HepG2 (cell line): Measurements from ENCODE around the gene COL18A1. TPM values are rescaled to one million over a fixed set of nuclear protein-coding genes. Genes with fewer than 3 reads are reported as not detected.

Experiments
- ATAC-seq: fragments of 200-7000 bp; cut with Tn5 transposase; 3 replicates; pipeline ENCODE4 v1.9.1; 2020; ENCODE audit warnings: mild to moderate bottlenecking, moderate library complexity
- BruUV-seq: library from RNA; stranded (reverse); fragments of 400-500 nt; replicated peaks from 2 replicates; lab custom pipeline; 2021; lab: Mats Ljungman, UMichigan
- CTCF ChIA-PET: fragments of 300-600 bp; formaldehyde crosslinking; extraction: SDS; loops from one replicate; lab custom pipeline; 2021; ENCODE audit warnings: low total read pairs, inconsistent platforms, low intra/inter-chr PET ratio; lab: Yijun Ruan, JAX
- POLR2A ChIA-PET: fragments of 350-600 bp; sonication (Branson Sonifier 250); formaldehyde crosslinking; loops from one replicate; lab custom pipeline; 2020; ENCODE audit warnings: antibody characterized with exemption, inconsistent platforms; lab: Yijun Ruan, JAX
- DNase-seq: peaks from one replicate; pipeline ENCODE4 v3.0.0-alpha.2; 2015; ENCODE audit warnings: low spot score
- FAIRE-seq: peaks from 3 replicates; lab custom pipeline; 2011; peaks lifted over from hg19 to GRCh38; lab: Jason Lieb, UNC
- H2AFZ ChIP-seq: one replicate; pipeline ENCODE4 v1.6.1; 2011; ENCODE audit warnings: low read length, inconsistent platforms
- H3K27ac ChIP-seq: fragments of 300-600 bp; 3 replicates; pipeline ENCODE4 v1.8.0; 2011; ENCODE audit warnings: mixed run types, mild to moderate bottlenecking, mixed read lengths, low read length, inconsistent platforms; ENCODE audit not compliant: insufficient read depth; ENCODE audit errors: extremely low read length
- H3K27me3 ChIP-seq, 2 experiments: fragments of 200-600 bp in 1 of 2; 2 replicates in 1 of 2; 3 replicates in 1 of 2; pipeline versions ENCODE4 v1.6.0 to v1.8.0; 2011; ENCODE audit warnings: low read length in 2 of 2, mild to moderate bottlenecking in 2 of 2, moderate library complexity in 2 of 2, inconsistent platforms in 1 of 2; ENCODE audit not compliant: insufficient read depth in 2 of 2, control insufficient read depth in 1 of 2
- H3K36me3 ChIP-seq, 2 experiments: fragments of 200-600 bp in 1 of 2; replicated peaks in 1 of 2; 2 replicates in 1 of 2; 3 replicates in 1 of 2; pipeline versions ENCODE4 v1.5.1 to v1.8.0; 2011; ENCODE audit warnings: low read length in 2 of 2, inconsistent platforms in 1 of 2; ENCODE audit not compliant: insufficient read depth in 2 of 2, control insufficient read depth in 1 of 2
- H3K4me1 ChIP-seq: 2 replicates; pipeline ENCODE4 v1.5.1; 2012; ENCODE audit warnings: low read length, inconsistent platforms; ENCODE audit not compliant: insufficient read depth
- H3K4me2 ChIP-seq: 2 replicates; pipeline ENCODE4 v1.6.0; 2011; ENCODE audit warnings: low read depth, low read length, inconsistent platforms
- H3K4me3 ChIP-seq, 3 experiments: fragments of 200-600 bp in 1 of 3; sonication (generic), shearing (Covaris generic) in 1 of 3; replicated peaks in 1 of 3; 2 replicates each; pipeline ENCODE4 v1.5.1; 2011 to 2016; ENCODE audit warnings: low read length in 3 of 3, inconsistent platforms in 2 of 3, low read depth in 2 of 3, mild to moderate bottlenecking in 2 of 3, control low read depth in 1 of 3, mixed read lengths in 1 of 3; ENCODE audit not compliant: insufficient read depth in 1 of 3
- H3K79me2 ChIP-seq: one replicate; pipeline ENCODE4 v1.6.1; 2011; ENCODE audit warnings: low read length, inconsistent platforms; ENCODE audit not compliant: insufficient read depth
- H3K9ac ChIP-seq: 2 replicates; pipeline ENCODE4 v1.6.0; 2011; ENCODE audit warnings: mild to moderate bottlenecking, low read depth, low read length, inconsistent platforms; ENCODE audit not compliant: insufficient read depth
- H3K9me3 ChIP-seq: 2 replicates; pipeline ENCODE4 v1.5.1; 2012; ENCODE audit warnings: mild to moderate bottlenecking, low read length
- H4K20me1 ChIP-seq: 2 replicates; pipeline ENCODE4 v1.6.0; 2011; ENCODE audit warnings: inconsistent platforms, mild to moderate bottlenecking, low read length, moderate library complexity; ENCODE audit not compliant: insufficient read depth
- HDAC2 ChIP-seq: sonication (generic); formaldehyde crosslinking; IDR thresholded peaks from 2 replicates; pipeline ENCODE4 v1.4.0; 2020; ENCODE audit warnings: missing genetic modification reagents
- REPIN1 ChIP-seq: sonication (generic); formaldehyde crosslinking; IDR thresholded peaks from 2 replicates; pipeline ENCODE4 v1.8.0; 2022; ENCODE audit warnings: missing genetic modification reagents, low read depth, mild to moderate bottlenecking, borderline replicate concordance
- SPEN ChIP-seq: sonication (generic); formaldehyde crosslinking; IDR thresholded peaks from 2 replicates; pipeline ENCODE4 v1.5.1; 2020; ENCODE audit warnings: low read depth, mild to moderate bottlenecking, missing genetic modification reagents
- TCF7 ChIP-seq: sonication (generic); IDR thresholded peaks from 2 replicates; pipeline ENCODE4 v1.6.1; 2016; ENCODE audit warnings: antibody characterized with exemption, low read depth
- ZMYM4 ChIP-seq: sonication (generic); formaldehyde crosslinking; IDR thresholded peaks from 2 replicates; pipeline ENCODE4 v1.8.1; 2023; ENCODE audit warnings: mild to moderate bottlenecking, missing genetic modification reagents
- ZNF232 ChIP-seq: sonication (generic); formaldehyde crosslinking; IDR thresholded peaks from 2 replicates; pipeline ENCODE4 v1.4.0; 2020; ENCODE audit warnings: missing genetic modification reagents, borderline replicate concordance
- ZNF33A ChIP-seq: sonication (generic); formaldehyde crosslinking; IDR thresholded peaks from 2 replicates; pipeline ENCODE4 v1.5.1; 2020; ENCODE audit warnings: missing genetic modification reagents, mild to moderate bottlenecking, moderate library complexity, borderline replicate concordance
- ZNF446 ChIP-seq: sonication (generic); formaldehyde crosslinking; IDR thresholded peaks from 2 replicates; pipeline ENCODE4 v1.5.0; 2020; ENCODE audit warnings: mild to moderate bottlenecking, missing genetic modification reagents
- ZNF720 ChIP-seq: sonication (generic); formaldehyde crosslinking; IDR thresholded peaks from 2 replicates; pipeline ENCODE4 v1.4.0; 2020; ENCODE audit warnings: missing genetic modification reagents
- WGBS: methylation state at CpG from one replicate; pipeline ENCODE4 v1.1.6; 2017; ENCODE audit warnings: low lambda C conversion rate; 5-methylcytosine and 5-hydroxymethylcytosine counted together
- in situ Hi-C: cut with HindIII; loops from 2 replicates; pipeline ENCODE4 v1.10.0; 2017; ENCODE audit warnings: low pct_unique_long_range_greater_than_20kb; ENCODE audit not compliant: extremely low pct_ligation_motif_present
- intact Hi-C: fragments of 100-400 bp; cut with micrococcal nuclease; formaldehyde crosslinking; loops from one replicate; pipeline ENCODE4 v1.10.0; 2022; ENCODE audit not compliant: unreplicated experiment
- polyA plus RNA-seq, 8 experiments: library from polyadenylated mRNA; depleted of rRNA in 3 of 8; stranded (reverse) in 7 of 8; unstranded in 1 of 8; fragments of >200 nt; fragmentation: Illumina TruSeq in 4 of 8; extraction: Trizol in 4 of 8; gene quantifications; 2 replicates each; pipeline versions ENCODE4 v1.2.1 to v1.2.3, GENCODE V29; 2011 to 2016; ENCODE audit warnings: low read depth in 4 of 8, missing spikeins in 1 of 8, mixed read lengths in 1 of 8; ENCODE audit not compliant: insufficient read depth in 1 of 8
- total RNA-seq, 5 experiments: library from RNA; depleted of rRNA; stranded (reverse); fragments of >200 nt; fragmentation: Illumina TruSeq; extraction: Trizol; gene quantifications; 2 replicates each; pipeline ENCODE4 v1.2.3, GENCODE V29; 2016; ENCODE audit warnings: low read depth in 1 of 5
- TF ChIP-seq, protein P1 (sequence below): sonication (generic); formaldehyde crosslinking; IDR thresholded peaks from 2 replicates; pipeline ENCODE4 v1.5.0; 2020; ENCODE audit warnings: missing genetic modification reagents
- TF ChIP-seq, protein P2 (sequence below): sonication (generic); formaldehyde crosslinking; IDR thresholded peaks from 2 replicates; pipeline ENCODE4 v1.5.1; 2020; ENCODE audit warnings: missing genetic modification reagents, mild to moderate bottlenecking, borderline replicate concordance

Gene COL18A1
- total and polyA plus RNA-seq, 2 of the 13 experiments (the other 11 are each of a cell fraction or from before 2014, with no cell fraction given) = 79.0 to 102 TPM

DNA sequence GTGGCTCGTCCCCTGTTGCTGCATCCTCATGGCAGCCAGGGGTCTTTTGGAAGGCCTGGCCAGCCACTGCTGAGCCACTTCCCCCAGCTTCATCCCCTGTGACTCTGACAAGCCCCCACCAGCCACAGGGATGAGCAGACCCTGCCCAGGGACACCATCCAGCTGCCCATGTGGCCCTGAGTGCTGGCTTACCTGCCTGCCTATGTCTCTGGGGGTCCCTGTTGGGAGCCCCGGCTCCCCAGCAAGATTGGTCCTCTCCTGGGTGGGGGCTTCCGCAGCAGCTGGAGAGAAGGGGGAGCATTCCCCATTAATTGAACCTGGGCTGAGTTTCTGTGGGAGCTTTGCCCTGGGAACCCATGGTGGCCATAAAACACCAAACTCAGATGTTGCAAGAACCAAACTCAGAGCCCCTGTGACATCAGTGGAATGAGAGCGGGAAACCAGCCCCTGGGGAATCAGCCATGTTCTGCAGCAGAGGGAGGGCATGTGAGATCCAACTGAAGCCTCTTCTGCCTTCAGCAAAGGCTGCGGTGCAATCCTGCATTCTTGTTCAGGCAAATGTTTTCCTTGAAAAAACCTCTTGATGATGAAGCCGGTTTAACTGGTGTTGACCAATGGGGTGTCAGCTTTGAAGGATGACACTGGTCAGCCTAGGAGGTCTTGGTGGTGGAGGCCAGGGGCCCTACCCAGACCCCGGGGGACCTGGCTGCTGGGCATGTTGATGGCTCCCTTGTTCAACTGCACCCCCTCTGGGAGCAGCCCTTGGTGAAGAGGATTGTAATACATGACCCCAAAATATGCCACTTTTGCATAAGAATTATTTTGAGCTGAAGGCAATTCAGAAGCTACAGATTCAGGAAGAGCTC, 28.3 kb upstream of the COL18A1 start:
- 59% methylated on average over 4 of the region's 7 CpGs for WGBS
- Histone ChIP-seq H3K4me1 (peaks cover 45% of the 10 kb centered on the region), H3K9ac (no peak overlapping the region), H3K36me3 (no peaks in the 10 kb centered on the region), H3K9me3 (peaks cover 11% of the 10 kb centered on the region; the same call in 1 of the 2 replicates), H3K27ac (no peak overlapping the region), H4K20me1 (no peaks in the 10 kb centered on the region), H3K4me3 (no peak overlapping the region), H3K4me2 (no peak overlapping the region), H3K79me2 (no peaks in the 10 kb centered on the region), H3K27me3 (peaks cover 2 to 20% of the 10 kb centered on the region in 2 experiments; a peak in 4 of 5 replicates), H2AFZ (no peak overlapping the region)
- CTCF ChIA-PET = no interaction called here
- FAIRE-seq (no peak), DNase-seq (no peak), ATAC-seq (no peak)
- intact Hi-C loops = no loop called here
- TF ChIP-seq ZMYM4 = no peak
- no TSS peak for BruUV-seq
- POLR2A ChIA-PET = interaction anchor here (0.9 kb wide), 1 partner anchor 10 kb away, joined by 3 read pairs; no protein-coding TSS in a partner anchor
- in situ Hi-C loops = no loop called here

DNA sequence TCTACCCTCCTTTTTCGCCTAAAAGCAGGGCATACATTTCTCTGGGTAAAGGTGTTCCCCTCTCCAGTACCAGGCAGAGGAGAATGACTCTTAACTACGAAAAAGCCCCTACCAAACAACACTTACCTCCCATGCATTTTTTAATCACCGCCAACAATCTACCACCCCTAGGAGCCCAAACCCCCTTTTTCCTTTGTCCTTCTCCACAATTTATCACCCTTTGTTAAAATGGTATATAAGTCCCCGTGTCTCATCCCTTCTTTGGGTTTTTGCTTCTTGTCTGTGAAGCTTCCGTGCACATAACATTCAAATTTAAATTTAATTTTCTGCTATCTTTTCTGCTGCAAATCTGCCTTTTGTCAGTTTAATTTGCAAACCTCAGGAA, 27.6 kb upstream of the COL18A1 start:
- intact Hi-C loops = no loop called here
- Histone ChIP-seq H3K36me3 (no peaks in the 10 kb centered on the region), H3K9ac (no peak overlapping the region), H4K20me1 (no peaks in the 10 kb centered on the region), H3K27me3 (peaks cover 2 to 24% of the 10 kb centered on the region in 2 experiments; a peak in 4 of 5 replicates), H3K27ac (no peak overlapping the region), H3K4me2 (no peak overlapping the region), H3K4me1 (peaks cover 45% of the 10 kb centered on the region), H2AFZ (no peak overlapping the region), H3K4me3 (no peak overlapping the region), H3K79me2 (no peaks in the 10 kb centered on the region), H3K9me3 (peaks cover 11% of the 10 kb centered on the region; the same call in 1 of the 2 replicates)
- FAIRE-seq (no peak), ATAC-seq (no peak), DNase-seq (no peak)
- ChIA-PET POLR2A (no interaction called here), CTCF (no interaction called here)
- no TSS peak for BruUV-seq
- 69% methylated on average over 5 of the region's 5 CpGs for WGBS
- in situ Hi-C loops = no loop called here
- TF ChIP-seq TCF7 (no peak), SPEN (CRISPR knock-in tag) (no peak), ZNF232 (no peak), HDAC2 (CRISPR knock-in tag) (no peak), ZNF33A (CRISPR knock-in tag) (no peak), REPIN1 (CRISPR knock-in tag) (no peak), ZNF446 (CRISPR knock-in tag) (no peak), ZNF720 (CRISPR knock-in tag) (no peak)
- TF ChIP-seq, protein P1, sequence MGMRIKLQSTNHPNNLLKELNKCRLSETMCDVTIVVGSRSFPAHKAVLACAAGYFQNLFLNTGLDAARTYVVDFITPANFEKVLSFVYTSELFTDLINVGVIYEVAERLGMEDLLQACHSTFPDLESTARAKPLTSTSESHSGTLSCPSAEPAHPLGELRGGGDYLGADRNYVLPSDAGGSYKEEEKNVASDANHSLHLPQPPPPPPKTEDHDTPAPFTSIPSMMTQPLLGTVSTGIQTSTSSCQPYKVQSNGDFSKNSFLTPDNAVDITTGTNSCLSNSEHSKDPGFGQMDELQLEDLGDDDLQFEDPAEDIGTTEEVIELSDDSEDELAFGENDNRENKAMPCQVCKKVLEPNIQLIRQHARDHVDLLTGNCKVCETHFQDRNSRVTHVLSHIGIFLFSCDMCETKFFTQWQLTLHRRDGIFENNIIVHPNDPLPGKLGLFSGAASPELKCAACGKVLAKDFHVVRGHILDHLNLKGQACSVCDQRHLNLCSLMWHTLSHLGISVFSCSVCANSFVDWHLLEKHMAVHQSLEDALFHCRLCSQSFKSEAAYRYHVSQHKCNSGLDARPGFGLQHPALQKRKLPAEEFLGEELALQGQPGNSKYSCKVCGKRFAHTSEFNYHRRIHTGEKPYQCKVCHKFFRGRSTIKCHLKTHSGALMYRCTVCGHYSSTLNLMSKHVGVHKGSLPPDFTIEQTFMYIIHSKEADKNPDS (CRISPR knock-in tag) = no peak
- TF ChIP-seq, protein P2, sequence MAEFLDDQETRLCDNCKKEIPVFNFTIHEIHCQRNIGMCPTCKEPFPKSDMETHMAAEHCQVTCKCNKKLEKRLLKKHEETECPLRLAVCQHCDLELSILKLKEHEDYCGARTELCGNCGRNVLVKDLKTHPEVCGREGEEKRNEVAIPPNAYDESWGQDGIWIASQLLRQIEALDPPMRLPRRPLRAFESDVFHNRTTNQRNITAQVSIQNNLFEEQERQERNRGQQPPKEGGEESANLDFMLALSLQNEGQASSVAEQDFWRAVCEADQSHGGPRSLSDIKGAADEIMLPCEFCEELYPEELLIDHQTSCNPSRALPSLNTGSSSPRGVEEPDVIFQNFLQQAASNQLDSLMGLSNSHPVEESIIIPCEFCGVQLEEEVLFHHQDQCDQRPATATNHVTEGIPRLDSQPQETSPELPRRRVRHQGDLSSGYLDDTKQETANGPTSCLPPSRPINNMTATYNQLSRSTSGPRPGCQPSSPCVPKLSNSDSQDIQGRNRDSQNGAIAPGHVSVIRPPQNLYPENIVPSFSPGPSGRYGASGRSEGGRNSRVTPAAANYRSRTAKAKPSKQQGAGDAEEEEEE (CRISPR knock-in tag) = no peak
